GM21786 (cell line): ENCODE results near the gene PRRT1.
"Not testable (repeated sequence)": the region's sequence is repeated elsewhere in the genome, so short reads cannot be mapped to it uniquely, and the experiment has no call there.

ENCODE experiments used
- ATAC-seq: cut with Tn5 transposase; IDR thresholded peaks from one replicate; pipeline ENCODE4 v1.9.1; 2021; ENCODE audit not compliant: unreplicated experiment

The PRRT1 gene

DNA sequence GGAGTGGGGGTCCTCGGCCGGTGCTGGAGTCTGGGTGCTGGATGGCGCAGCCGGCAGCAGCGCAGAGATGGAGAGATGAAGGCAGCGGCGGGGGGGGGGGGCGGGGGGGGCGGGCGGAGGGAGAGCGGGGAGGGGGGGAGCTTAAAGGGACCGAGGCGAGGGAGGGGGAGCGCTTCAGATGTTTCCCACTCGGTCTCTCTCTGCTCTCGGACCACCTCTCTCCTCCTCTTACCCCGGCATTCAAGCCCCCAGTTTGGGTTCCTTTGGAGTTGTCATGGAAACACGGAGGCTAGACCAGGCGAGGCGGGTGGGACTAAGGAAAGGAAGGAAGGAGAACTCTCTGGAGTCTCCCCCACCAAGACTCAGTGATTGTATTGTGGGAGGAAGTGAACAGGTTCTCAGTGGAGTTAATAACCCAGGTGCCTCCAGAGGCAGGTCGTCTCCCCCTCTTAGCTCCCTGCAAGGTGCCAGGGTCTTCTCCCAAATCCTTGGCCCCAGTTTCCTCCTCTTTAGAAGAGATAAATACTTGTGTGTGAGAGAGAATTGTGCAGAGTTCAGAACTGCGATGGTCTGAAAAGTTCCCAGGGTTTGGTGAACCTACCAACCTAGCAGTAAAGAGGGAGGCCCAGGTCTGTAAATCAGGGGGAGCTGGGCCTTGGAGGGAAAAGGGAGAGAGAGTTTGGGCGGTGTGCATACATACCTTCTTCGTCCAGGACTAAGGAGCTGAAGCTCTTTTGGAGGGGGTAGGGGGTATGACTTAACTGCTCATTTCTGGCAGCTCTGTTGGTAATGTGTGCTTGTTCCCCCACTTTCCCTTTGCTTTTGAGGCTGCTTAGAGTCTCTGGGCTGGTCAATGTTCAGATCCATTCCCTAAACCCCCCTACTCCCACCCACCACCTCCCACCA lies at the start of gene PRRT1:
PRRT1 (minus strand) TSS at position 77 of the 906 bp plus-strand sequence. CDS start 112 bp downstream, outside the sequence.
- ATAC-seq = no peak

DNA sequence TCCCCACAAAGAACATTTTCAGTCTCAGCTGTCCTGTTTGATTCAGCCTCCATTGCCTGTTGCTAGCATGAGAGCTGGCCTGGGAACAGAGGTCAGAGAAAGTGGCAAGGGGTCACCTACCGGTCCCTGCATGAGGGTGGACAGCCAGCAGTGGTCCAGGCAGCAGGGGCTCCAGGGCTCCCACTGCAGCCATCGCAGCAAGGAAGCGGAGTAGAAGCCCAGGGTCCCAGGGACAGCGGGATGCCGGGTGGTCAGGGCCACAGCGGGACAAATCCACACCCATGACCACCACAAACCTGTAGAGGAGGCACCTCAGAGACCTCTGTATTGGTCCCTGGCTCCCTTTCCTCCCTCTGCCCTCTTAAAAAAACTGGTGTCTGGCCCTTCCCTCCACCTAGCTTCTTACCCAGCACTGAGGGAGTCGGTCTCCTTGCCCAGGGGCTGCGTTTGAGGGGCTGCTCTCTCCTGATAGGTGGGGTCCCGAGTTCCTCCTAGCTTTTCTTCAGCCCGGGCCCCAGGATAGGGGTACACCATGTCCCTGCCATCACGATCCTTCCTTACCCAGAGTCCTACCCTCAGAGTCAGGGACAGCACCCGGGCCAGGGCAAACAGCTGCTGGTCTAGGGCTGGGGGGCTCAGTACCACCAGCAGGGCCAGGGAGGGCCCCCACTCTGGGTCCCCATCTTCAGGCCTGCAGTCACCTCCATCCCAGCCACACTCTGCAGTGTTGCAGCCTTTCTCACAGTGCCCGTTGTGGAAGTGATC lies 49.2 kb upstream of the PRRT1 start:
- ATAC-seq = no peak

DNA sequence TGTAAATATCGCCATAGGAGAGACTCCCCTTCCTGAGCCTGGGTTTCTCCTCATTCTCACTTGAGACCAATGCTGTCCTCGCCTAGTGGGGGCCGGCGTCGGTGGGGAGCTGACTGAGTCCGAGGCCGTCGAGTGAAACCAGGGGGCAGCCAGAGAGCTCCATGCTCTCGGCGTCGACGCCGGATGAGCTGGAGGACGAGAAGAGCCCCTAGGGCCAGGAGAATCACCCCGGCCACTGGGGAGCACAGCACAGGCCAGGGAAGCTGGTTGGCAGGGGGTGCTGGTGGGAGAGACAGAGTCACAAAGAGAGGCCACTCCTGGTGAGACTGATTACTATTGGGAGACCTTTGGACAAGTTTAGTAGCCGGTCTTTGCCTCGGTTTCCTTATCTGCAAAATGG lies 47.1 kb upstream of the PRRT1 start:
- ATAC-seq = no peak

DNA sequence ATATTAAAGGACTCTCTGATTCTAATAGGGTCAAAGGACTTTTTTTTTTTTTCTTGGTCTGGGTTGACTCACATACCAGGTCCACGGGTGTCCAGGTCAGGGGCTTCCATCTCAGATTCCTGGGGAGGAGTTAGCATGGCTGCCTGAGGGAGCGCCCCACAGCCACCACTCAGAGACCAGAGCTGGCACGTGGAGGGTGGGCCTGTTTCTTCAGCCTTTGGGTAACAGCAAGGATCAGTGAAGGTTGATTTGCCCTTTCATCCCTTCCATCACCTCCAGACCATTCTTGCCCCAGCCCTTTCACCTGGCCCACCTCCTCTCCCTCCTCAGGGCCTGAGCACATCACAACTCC lies 46.6 kb upstream of the PRRT1 start:
- ATAC-seq = no peak

DNA sequence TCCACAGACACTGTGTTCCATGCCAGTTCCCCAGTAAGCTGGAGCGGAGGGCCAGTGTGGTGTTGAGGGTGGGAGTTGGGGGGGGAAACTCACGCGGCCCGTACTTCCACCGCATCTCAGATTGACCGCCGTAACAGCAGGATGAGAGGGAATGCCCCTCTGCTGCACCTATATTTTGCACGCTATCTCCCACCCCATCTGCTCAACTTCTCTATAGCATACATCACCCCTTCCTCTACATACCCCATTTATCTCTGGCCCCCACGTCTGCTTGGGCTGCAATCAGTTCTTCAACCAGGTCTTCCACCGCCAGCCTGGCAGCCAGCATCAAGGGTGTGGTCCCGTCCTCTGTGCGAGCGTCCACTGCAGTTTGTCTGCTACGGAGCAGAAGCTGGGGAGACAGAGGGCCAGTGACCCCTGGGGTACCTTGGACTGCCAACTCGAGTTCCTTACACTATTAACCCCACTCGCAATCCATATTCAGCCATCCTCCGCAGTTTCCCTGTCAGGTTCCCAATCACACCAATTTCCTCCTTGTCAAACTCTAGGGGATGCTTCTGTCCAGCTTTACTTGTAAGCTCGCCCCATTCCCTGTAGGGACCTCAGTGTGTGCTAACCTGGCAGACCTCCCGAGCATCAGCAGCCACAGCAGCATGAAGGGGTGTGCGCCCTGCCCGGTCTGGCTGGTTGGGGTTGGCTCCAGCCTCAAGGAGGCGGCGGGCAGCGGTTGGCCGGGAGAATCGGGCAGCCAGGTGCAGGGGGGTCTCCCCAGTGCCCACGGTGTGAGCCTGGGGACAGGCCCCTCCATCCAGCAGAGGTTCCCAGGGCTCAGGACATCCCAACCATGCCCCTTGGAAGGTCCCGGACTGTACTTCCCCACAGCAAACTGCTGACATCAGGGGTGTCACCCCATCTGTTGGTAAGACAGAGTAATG lies 45.2 kb upstream of the PRRT1 start:
- ATAC-seq = no peak

DNA sequence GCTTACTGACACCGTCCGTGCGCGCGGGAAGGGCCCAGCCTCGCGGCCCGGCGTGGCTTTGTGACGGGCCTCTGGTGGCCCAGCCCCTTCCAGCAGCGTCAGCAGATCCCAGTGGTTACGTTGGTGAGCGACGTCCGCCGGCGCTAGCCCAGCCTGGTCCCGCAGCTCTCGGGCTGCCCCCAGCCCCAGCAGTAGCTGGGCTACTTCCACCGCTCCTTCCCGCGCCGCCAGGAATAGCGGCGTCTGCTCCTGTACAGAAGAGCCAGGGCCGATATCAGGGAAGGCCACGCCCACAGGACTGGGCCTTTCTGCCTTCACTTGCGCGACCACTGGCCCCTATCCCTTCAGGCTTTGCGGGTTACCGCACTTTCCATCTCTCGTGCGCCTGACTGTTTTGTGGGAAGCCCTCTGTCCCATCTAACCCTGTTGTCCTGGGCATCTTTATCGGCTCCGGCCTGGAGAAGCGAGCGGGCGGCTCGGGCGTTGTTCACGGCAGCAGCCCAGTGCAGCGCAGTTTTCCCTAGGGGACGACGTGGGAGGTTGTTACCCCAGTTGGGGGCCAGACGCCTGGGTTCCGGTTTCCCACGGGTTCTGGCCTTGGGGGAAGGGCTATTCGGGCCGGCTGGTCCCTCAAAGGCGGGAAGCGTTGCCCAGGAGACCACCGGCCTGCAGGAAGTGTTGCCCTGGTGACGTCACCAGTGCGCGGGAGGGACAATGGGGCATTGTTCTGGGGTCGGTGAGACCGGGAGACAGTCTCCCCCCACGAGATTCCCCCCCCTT lies 44.4 kb upstream of the PRRT1 start:
- ATAC-seq = no peak

DNA sequence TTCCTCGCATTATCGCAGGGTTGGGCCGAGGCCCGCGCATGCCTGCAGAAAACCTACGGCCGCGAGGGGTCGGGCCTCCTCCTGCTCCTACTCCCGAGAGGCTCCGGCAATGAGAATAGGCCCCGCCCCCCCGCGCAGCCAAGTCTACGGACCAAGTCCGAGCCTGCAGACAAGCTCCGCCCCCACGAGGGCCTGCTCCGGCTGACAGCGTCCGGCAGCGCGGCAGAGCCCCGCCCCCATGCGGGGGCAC lies 43.8 kb upstream of the PRRT1 start:
- peak; percentile 71 for ATAC-seq

DNA sequence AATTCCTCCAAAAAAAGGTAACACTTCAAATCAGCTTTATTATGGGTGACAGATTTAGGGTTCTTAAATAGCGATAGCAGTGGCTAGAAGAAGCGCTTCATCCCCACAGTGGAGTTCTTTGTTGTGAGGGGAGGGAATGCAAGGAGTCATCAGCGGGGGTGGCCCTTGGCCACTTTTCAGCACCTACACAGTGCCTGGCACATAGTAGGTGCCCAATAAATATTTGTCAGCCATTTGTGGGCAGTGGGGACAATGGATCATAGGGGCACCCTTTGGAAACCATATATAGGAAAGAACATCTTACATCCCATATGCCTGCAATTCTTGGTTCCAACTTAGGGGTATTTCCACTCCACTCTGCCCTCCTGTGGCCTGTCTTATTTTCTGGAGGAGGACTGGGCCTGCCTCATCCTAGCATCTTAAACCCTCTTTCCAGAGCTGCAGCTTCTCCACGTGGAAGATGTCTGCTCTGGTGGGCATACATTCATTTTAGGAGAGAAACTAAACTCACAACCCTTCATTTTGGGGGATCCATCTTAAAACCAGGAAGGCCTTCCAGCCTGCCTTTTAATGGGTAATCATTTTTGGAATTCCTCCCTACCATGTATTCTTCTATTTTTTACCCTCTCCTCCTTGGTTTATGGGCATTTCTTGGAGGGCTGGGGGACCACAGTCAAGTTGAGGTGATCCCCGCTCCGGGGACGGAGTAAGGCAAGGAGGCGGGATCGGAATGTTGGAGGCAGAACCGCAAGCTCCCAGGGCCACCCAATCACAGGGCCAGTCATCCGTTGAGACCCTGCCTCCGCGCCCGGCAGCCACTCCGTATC lies 43.3 kb upstream of the PRRT1 start:
- no peak for ATAC-seq

DNA sequence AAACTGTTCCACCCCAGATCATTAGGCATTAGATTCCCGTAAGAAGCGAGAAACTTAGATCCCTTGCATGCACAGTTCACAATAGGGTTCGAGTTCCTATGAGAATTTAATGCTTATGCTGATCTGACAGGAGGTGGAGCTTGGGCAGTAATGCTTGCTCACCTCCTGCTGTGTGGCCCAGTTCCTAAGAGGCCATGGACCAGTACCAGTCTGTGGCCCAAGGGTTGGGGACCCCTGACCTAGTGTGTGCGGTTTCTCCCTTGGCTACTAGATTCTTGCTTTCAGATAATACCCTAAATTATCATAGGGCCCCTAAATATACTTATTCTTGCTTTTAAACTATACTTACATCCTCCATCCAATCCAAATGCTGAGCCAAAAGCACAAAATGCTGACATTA lies 42.6 kb upstream of the PRRT1 start:
- ATAC-seq = no peak

DNA sequence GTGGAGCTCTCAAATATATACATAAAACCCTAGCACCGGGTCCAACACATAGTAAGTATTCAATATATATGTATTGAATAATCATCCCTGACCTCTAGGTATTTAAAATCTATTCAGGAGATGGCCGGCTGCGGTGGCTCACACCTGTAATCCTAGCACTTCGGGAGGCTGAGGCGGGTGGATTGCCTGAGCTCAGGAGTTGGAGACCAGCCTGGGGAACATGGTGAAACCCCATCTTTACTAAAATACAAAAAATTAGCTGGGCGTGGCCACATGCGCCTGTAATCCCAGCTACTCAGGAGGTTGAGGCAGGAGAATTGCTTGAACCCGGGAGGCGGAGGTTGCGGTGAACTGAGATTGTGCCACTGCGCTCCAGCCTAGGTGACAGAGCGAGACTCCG lies 41.4 kb upstream of the PRRT1 start:
- ATAC-seq = not testable (repeated sequence)

DNA sequence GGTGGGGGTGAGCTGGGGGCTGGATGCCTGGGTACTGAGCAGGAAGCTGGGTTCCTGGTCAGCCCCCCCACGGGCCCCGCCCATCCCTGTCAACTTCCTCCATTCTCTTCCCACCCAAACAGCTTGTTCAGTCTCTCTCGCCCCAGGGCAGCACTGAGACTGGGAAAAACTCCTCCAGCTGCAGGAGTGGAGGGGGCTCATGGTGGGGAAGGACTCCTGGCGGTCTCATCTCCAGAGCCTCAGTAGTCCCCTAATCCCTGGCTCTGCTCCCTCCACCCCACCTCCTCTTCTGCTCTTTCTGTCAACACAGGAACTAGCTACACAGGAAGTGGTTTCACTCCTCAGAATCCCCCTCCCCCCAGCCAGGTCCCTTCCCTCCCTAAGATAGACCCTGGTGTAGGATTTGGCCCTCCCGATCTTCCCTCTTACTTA lies 40.9 kb upstream of the PRRT1 start, which contains the start of gene GPSM3:
GPSM3 (minus strand) TSS at position 36 of the 432 bp plus-strand sequence. CDS start 130 bp downstream, outside the sequence.
- no peak for ATAC-seq

DNA sequence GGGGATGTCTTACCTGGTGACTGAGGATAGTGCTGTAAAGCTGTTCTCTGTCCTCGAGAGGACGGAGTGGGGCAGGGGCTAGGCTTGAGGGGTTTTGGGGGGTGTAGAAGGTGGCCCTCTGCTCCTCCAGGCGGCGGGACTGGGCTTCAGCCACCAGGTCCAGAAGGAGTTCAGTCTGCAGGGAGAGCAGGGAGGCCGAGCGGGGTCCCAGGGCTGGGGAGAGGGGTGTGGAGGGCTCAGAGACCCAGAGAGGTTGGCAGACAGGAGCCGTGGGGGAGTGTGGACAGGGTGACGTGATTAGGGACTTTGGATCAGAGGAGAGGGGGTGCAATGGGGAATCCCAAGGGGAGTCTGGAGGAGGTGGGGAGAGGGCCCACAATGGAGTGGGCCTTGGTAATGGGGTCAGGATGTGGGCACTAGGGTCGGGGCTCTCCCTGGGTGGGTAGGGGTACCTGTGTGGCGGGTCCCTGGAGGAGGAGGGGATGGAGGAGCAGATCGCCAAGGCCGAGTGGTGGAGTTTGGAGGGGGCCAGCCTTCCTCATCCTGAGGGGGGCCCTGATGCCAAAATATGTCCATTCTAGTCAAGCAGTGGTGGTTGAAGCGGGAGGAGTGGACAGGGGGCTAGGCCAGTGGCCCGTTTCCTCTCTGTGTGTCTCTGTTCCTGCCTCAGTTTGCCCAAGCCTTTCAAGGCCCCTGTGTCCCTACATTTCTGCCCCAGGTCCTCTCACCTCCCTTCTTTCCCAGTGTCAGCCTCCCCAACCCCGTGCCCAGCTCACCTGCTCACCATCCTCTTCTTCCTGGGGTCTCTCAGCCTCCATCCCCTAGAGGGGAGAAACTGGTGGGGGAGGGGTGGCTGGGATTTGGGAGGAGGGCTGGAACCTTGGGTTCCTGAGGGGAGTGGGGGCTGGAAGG lies 40.2 kb upstream of the PRRT1 start:
- no peak for ATAC-seq

DNA sequence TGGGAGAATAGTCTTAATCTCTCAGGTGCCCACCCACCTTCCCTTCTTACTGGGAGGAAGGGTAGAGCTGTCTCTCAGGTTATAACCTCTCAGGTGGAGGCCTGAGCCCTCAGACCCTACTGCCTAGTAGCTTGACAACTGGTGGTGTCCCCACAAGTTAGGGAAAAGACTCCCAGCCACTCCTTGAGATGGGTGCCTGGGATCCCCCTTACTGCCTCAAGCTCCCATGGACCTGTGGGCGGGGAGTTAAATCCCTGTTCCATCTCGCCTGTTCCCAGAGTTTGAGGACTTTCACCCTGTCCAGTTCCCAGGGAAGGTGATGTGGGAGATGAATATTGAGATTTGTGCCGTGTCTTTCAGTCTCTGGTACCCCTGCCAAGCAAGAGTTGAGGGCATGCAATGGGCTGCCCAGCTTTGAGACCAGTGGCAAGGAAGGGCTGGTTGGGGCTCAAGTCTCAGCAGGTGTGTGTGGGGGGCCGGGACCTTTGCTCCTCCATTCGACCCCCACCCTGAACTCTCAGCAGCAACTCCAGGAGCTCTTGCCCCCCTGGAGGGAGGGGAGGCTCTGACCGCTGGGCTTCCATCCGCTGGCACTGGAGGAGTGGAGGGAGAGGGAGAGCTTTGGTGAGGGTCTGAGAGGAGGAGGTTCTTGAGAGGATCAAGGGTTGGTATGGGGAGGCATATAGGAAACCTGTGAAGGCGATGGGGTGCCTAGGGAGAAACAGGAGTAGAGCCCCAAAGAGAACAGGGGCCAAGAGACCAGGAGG lies 39.4 kb upstream of the PRRT1 start:
- ATAC-seq = no peak

DNA sequence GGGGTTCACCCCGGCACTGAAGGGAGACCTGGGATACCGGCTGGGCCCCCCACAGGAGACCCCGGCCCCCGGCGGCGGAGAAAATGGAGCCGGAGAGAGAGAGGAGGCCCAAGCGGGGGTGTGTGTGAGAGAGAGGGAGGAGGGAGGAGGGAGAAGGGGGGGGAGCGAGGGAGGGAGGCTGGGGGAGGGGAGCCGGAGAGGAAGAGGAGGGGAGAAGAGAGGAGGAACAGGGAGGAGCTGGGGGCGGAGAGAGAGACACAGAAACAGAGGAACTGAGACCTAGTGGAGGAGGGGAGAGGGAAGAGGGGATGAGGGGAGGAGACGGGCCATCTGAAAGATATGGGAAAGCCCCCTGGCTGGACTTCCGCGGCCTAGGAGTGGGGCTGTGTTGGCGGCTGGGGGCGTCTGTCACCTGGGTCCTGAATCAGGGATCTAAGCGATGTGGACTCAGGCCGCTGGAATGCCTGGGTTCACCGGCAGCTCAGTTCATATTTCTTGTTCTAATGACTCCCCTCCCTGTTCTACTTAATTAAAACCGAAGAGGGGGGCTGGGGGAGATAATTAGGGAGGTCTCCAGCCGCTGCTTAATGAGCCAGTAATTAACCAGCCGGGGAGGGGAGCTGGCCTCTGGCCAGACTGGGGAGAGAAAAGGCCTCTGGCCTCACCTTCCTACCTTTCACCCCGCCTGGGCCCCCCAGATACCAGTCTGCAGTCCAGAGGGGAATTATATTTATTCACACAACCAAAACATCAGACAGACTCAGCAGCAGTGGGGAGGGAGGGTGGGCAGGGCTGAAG lies 38.5 kb upstream of the PRRT1 start, which contains the start of gene PBX2:
PBX2 (minus strand) TSS at position 149 of the 798 bp plus-strand sequence. CDS start 287 bp downstream, outside the sequence.
- peak; percentile 64 for ATAC-seq

DNA sequence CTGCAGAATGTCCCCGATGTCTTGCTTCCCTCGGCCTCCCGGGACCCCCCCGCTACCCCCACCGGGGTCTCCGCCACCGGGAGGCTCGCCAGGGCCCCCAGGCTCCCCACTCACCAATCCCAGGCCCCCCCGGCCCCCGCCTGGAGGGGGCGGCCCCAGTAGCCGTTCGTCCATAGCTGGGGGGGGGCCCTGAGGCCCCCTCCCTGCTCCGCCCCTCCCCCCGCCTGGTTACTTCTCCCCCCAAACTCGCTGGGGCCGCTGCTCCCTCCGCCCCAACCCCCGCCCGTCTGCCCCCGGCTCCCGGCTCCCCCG lies 38.0 kb upstream of the PRRT1 start:
- ATAC-seq = no peak

DNA sequence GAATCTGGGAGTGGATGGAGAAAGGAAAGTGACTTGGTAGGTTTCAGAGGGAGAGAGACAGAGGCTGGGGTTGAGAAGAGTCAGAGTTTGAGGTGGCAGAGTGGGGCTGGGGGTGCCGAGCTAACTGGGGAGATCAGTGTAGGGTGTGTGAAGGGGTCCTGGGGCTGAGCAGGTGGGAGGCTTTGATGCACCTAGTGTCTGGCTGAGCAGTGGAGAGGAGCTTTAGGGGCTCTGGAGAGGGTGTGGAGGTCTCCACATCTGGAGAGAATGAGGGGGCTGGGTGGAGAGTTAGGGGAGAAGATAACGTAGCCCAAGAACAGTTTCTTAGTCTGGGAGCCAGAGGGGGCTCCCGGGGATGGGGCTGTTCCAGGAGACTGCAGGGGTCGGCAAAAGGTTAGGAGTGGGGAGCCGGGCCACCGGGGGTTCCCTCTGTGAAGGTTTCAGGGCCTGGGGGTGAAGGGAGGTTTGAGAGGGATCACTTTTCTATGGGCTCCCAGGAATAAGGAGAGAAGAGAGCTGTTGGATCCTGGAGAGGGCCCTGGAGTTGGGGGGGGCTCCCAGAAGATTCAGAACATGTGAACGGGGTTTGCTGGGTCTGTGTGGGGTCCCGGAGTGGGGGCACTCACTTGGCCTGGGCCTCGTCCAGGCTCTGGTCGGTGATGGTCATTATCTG lies 37.5 kb upstream of the PRRT1 start:
- ATAC-seq = no peak
